HepG2 (cell line): ENCODE measurements around the gene PHACTR1. TPM values are rescaled to one million over a fixed set of nuclear protein-coding genes. Genes with fewer than 3 reads are reported as not detected.

Source experiments
- ATAC-seq: fragments of 200-7000 bp; cut with Tn5 transposase; 3 replicates; pipeline ENCODE4 v1.9.1; 2020; ENCODE audit warnings: mild to moderate bottlenecking, moderate library complexity
- BruUV-seq: library from RNA; stranded (reverse); fragments of 400-500 nt; replicated peaks from 2 replicates; lab custom pipeline; 2021; lab: Mats Ljungman, UMichigan
- CTCF ChIA-PET: fragments of 300-600 bp; formaldehyde crosslinking; extraction: SDS; loops from one replicate; lab custom pipeline; 2021; ENCODE audit warnings: low total read pairs, inconsistent platforms, low intra/inter-chr PET ratio; lab: Yijun Ruan, JAX
- POLR2A ChIA-PET: fragments of 350-600 bp; sonication (Branson Sonifier 250); formaldehyde crosslinking; loops from one replicate; lab custom pipeline; 2020; ENCODE audit warnings: antibody characterized with exemption, inconsistent platforms; lab: Yijun Ruan, JAX
- DNase-seq: peaks from one replicate; pipeline ENCODE4 v3.0.0-alpha.2; 2015; ENCODE audit warnings: low spot score
- FAIRE-seq: peaks from 3 replicates; lab custom pipeline; 2011; peaks lifted over from hg19 to GRCh38; lab: Jason Lieb, UNC
- H2AFZ ChIP-seq: one replicate; pipeline ENCODE4 v1.6.1; 2011; ENCODE audit warnings: low read length, inconsistent platforms
- H3K27ac ChIP-seq: fragments of 300-600 bp; 3 replicates; pipeline ENCODE4 v1.8.0; 2011; ENCODE audit warnings: mixed run types, mild to moderate bottlenecking, mixed read lengths, low read length, inconsistent platforms; ENCODE audit not compliant: insufficient read depth; ENCODE audit errors: extremely low read length
- H3K27me3 ChIP-seq, 2 experiments: fragments of 200-600 bp in 1 of 2; 2 replicates in 1 of 2; 3 replicates in 1 of 2; pipeline versions ENCODE4 v1.6.0 to v1.8.0; 2011; ENCODE audit warnings: low read length in 2 of 2, mild to moderate bottlenecking in 2 of 2, moderate library complexity in 2 of 2, inconsistent platforms in 1 of 2; ENCODE audit not compliant: insufficient read depth in 2 of 2, control insufficient read depth in 1 of 2
- H3K36me3 ChIP-seq, 2 experiments: fragments of 200-600 bp in 1 of 2; replicated peaks in 1 of 2; 2 replicates in 1 of 2; 3 replicates in 1 of 2; pipeline versions ENCODE4 v1.5.1 to v1.8.0; 2011; ENCODE audit warnings: low read length in 2 of 2, inconsistent platforms in 1 of 2; ENCODE audit not compliant: insufficient read depth in 2 of 2, control insufficient read depth in 1 of 2
- H3K4me1 ChIP-seq: 2 replicates; pipeline ENCODE4 v1.5.1; 2012; ENCODE audit warnings: low read length, inconsistent platforms; ENCODE audit not compliant: insufficient read depth
- H3K4me2 ChIP-seq: 2 replicates; pipeline ENCODE4 v1.6.0; 2011; ENCODE audit warnings: low read depth, low read length, inconsistent platforms
- H3K4me3 ChIP-seq, 3 experiments: fragments of 200-600 bp in 1 of 3; sonication (generic), shearing (Covaris generic) in 1 of 3; replicated peaks in 1 of 3; 2 replicates each; pipeline ENCODE4 v1.5.1; 2011 to 2016; ENCODE audit warnings: low read length in 3 of 3, inconsistent platforms in 2 of 3, low read depth in 2 of 3, mild to moderate bottlenecking in 2 of 3, control low read depth in 1 of 3, mixed read lengths in 1 of 3; ENCODE audit not compliant: insufficient read depth in 1 of 3
- H3K79me2 ChIP-seq: one replicate; pipeline ENCODE4 v1.6.1; 2011; ENCODE audit warnings: low read length, inconsistent platforms; ENCODE audit not compliant: insufficient read depth
- H3K9ac ChIP-seq: 2 replicates; pipeline ENCODE4 v1.6.0; 2011; ENCODE audit warnings: mild to moderate bottlenecking, low read depth, low read length, inconsistent platforms; ENCODE audit not compliant: insufficient read depth
- H3K9me3 ChIP-seq: 2 replicates; pipeline ENCODE4 v1.5.1; 2012; ENCODE audit warnings: mild to moderate bottlenecking, low read length
- H4K20me1 ChIP-seq: 2 replicates; pipeline ENCODE4 v1.6.0; 2011; ENCODE audit warnings: inconsistent platforms, mild to moderate bottlenecking, low read length, moderate library complexity; ENCODE audit not compliant: insufficient read depth
- LCORL ChIP-seq, 2 experiments: fragments of 450-650 bp in 1 of 2; sonication (generic) in 1 of 2; formaldehyde crosslinking in 1 of 2; IDR thresholded peaks; 2 replicates each; pipeline versions ENCODE4 v1.5.0 to v1.6.1; 2017 to 2020; ENCODE audit warnings: antibody characterized with exemption in 1 of 2, missing genetic modification reagents in 1 of 2
- MIER2 ChIP-seq: IDR thresholded peaks from 2 replicates; pipeline ENCODE4 v1.6.1; 2016; ENCODE audit warnings: missing biosample characterization, missing genetic modification reagents
- MTA3 ChIP-seq: sonication (generic); formaldehyde crosslinking; IDR thresholded peaks from 2 replicates; pipeline ENCODE4 v1.4.0; 2020; ENCODE audit warnings: missing genetic modification reagents
- NFIC ChIP-seq: IDR thresholded peaks from 2 replicates; pipeline ENCODE4 v1.6.1; 2012; ENCODE audit warnings: mild to moderate bottlenecking, low read length, inconsistent platforms
- PAWR ChIP-seq: sonication (generic); formaldehyde crosslinking; IDR thresholded peaks from 2 replicates; pipeline ENCODE4 v1.4.0; 2020; ENCODE audit warnings: missing genetic modification reagents, mild to moderate bottlenecking, borderline replicate concordance
- POLR2G ChIP-seq: fragments of 200-400 bp; formaldehyde crosslinking; IDR thresholded peaks from 2 replicates; pipeline ENCODE4 v1.6.1; 2018; ENCODE audit warnings: mild to moderate bottlenecking, low read depth, low read length, moderate library complexity
- ZC3H4 ChIP-seq: sonication (generic); formaldehyde crosslinking; IDR thresholded peaks from 2 replicates; pipeline ENCODE4 v1.4.0; 2020; ENCODE audit warnings: missing genetic modification reagents, borderline replicate concordance
- ZFP36L2 ChIP-seq: sonication (generic); formaldehyde crosslinking; IDR thresholded peaks from 2 replicates; pipeline ENCODE4 v1.4.0; 2020; ENCODE audit warnings: missing genetic modification reagents
- ZNF382 ChIP-seq: sonication (generic); formaldehyde crosslinking; IDR thresholded peaks from 2 replicates; pipeline ENCODE4 v1.5.0; 2020; ENCODE audit warnings: missing genetic modification reagents, mild to moderate bottlenecking, borderline replicate concordance
- ZNF703 ChIP-seq: sonication (generic); formaldehyde crosslinking; IDR thresholded peaks from 2 replicates; pipeline ENCODE4 v1.5.1; 2020; ENCODE audit warnings: missing genetic modification reagents, mild to moderate bottlenecking, moderate library complexity, borderline replicate concordance
- ZNF75D ChIP-seq: sonication (generic); formaldehyde crosslinking; IDR thresholded peaks from 2 replicates; pipeline ENCODE4 v1.8.1; 2023; ENCODE audit warnings: missing genetic modification reagents, mild to moderate bottlenecking, borderline replicate concordance
- ZNF772 ChIP-seq: sonication (generic); formaldehyde crosslinking; IDR thresholded peaks from 2 replicates; pipeline ENCODE4 v1.5.0; 2020; ENCODE audit warnings: mild to moderate bottlenecking, missing genetic modification reagents
- WGBS: methylation state at CpG from one replicate; pipeline ENCODE4 v1.1.6; 2017; ENCODE audit warnings: low lambda C conversion rate; 5-methylcytosine and 5-hydroxymethylcytosine counted together
- in situ Hi-C: cut with HindIII; loops from 2 replicates; pipeline ENCODE4 v1.10.0; 2017; ENCODE audit warnings: low pct_unique_long_range_greater_than_20kb; ENCODE audit not compliant: extremely low pct_ligation_motif_present
- intact Hi-C: fragments of 100-400 bp; cut with micrococcal nuclease; formaldehyde crosslinking; loops from one replicate; pipeline ENCODE4 v1.10.0; 2022; ENCODE audit not compliant: unreplicated experiment
- polyA plus RNA-seq, 8 experiments: library from polyadenylated mRNA; depleted of rRNA in 3 of 8; stranded (reverse) in 7 of 8; unstranded in 1 of 8; fragments of >200 nt; fragmentation: Illumina TruSeq in 4 of 8; extraction: Trizol in 4 of 8; gene quantifications; 2 replicates each; pipeline versions ENCODE4 v1.2.1 to v1.2.3, GENCODE V29; 2011 to 2016; ENCODE audit warnings: low read depth in 4 of 8, missing spikeins in 1 of 8, mixed read lengths in 1 of 8; ENCODE audit not compliant: insufficient read depth in 1 of 8
- total RNA-seq, 5 experiments: library from RNA; depleted of rRNA; stranded (reverse); fragments of >200 nt; fragmentation: Illumina TruSeq; extraction: Trizol; gene quantifications; 2 replicates each; pipeline ENCODE4 v1.2.3, GENCODE V29; 2016; ENCODE audit warnings: low read depth in 1 of 5
- TF ChIP-seq, protein P1 (sequence below): sonication (generic); formaldehyde crosslinking; IDR thresholded peaks from 2 replicates; pipeline ENCODE4 v1.4.0; 2020; ENCODE audit warnings: missing genetic modification reagents
- TF ChIP-seq, protein P2 (sequence below): IDR thresholded peaks from 2 replicates; pipeline ENCODE4 v1.6.1; 2012; ENCODE audit warnings: inconsistent platforms
- TF ChIP-seq, protein P3 (sequence below): sonication (generic); formaldehyde crosslinking; IDR thresholded peaks from 2 replicates; pipeline ENCODE4 v1.4.0; 2020; ENCODE audit warnings: missing genetic modification reagents, borderline replicate concordance

The PHACTR1 gene
- total and polyA plus RNA-seq, 2 of the 13 experiments (the other 11 are each of a cell fraction or from before 2014, with no cell fraction given) = 0.09 TPM; not detected in 1

- no peak for FAIRE-seq
- POLR2A ChIA-PET = no interaction called here
- TF ChIP-seq POLR2G (no peak), PAWR (CRISPR knock-in tag) (no peak), MTA3 (no peak), ZNF772 (CRISPR knock-in tag) (no peak), ZNF75D (CRISPR knock-in tag) (no peak), ZC3H4 (CRISPR knock-in tag) (no peak), ZNF703 (CRISPR knock-in tag) (no peak), NFIC (no peak), LCORL (IDR thresholded peaks at IDR 0.05) (no peak), LCORL (CRISPR knock-in tag; IDR thresholded peaks at IDR 0.05) (no peak), ZFP36L2 (CRISPR knock-in tag) (no peak), MIER2 (no peak), ZNF382 (CRISPR knock-in tag) (no peak)
- TF ChIP-seq, protein P1, sequence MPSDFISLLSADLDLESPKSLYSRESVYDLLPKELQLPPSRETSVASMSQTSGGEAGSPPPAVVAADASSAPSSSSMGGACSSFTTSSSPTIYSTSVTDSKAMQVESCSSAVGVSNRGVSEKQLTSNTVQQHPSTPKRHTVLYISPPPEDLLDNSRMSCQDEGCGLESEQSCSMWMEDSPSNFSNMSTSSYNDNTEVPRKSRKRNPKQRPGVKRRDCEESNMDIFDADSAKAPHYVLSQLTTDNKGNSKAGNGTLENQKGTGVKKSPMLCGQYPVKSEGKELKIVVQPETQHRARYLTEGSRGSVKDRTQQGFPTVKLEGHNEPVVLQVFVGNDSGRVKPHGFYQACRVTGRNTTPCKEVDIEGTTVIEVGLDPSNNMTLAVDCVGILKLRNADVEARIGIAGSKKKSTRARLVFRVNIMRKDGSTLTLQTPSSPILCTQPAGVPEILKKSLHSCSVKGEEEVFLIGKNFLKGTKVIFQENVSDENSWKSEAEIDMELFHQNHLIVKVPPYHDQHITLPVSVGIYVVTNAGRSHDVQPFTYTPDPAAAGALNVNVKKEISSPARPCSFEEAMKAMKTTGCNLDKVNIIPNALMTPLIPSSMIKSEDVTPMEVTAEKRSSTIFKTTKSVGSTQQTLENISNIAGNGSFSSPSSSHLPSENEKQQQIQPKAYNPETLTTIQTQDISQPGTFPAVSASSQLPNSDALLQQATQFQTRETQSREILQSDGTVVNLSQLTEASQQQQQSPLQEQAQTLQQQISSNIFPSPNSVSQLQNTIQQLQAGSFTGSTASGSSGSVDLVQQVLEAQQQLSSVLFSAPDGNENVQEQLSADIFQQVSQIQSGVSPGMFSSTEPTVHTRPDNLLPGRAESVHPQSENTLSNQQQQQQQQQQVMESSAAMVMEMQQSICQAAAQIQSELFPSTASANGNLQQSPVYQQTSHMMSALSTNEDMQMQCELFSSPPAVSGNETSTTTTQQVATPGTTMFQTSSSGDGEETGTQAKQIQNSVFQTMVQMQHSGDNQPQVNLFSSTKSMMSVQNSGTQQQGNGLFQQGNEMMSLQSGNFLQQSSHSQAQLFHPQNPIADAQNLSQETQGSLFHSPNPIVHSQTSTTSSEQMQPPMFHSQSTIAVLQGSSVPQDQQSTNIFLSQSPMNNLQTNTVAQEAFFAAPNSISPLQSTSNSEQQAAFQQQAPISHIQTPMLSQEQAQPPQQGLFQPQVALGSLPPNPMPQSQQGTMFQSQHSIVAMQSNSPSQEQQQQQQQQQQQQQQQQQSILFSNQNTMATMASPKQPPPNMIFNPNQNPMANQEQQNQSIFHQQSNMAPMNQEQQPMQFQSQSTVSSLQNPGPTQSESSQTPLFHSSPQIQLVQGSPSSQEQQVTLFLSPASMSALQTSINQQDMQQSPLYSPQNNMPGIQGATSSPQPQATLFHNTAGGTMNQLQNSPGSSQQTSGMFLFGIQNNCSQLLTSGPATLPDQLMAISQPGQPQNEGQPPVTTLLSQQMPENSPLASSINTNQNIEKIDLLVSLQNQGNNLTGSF = no peak
- TF ChIP-seq, protein P2, sequence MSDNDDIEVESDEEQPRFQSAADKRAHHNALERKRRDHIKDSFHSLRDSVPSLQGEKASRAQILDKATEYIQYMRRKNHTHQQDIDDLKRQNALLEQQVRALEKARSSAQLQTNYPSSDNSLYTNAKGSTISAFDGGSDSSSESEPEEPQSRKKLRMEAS = no peak
- TF ChIP-seq, protein P3, sequence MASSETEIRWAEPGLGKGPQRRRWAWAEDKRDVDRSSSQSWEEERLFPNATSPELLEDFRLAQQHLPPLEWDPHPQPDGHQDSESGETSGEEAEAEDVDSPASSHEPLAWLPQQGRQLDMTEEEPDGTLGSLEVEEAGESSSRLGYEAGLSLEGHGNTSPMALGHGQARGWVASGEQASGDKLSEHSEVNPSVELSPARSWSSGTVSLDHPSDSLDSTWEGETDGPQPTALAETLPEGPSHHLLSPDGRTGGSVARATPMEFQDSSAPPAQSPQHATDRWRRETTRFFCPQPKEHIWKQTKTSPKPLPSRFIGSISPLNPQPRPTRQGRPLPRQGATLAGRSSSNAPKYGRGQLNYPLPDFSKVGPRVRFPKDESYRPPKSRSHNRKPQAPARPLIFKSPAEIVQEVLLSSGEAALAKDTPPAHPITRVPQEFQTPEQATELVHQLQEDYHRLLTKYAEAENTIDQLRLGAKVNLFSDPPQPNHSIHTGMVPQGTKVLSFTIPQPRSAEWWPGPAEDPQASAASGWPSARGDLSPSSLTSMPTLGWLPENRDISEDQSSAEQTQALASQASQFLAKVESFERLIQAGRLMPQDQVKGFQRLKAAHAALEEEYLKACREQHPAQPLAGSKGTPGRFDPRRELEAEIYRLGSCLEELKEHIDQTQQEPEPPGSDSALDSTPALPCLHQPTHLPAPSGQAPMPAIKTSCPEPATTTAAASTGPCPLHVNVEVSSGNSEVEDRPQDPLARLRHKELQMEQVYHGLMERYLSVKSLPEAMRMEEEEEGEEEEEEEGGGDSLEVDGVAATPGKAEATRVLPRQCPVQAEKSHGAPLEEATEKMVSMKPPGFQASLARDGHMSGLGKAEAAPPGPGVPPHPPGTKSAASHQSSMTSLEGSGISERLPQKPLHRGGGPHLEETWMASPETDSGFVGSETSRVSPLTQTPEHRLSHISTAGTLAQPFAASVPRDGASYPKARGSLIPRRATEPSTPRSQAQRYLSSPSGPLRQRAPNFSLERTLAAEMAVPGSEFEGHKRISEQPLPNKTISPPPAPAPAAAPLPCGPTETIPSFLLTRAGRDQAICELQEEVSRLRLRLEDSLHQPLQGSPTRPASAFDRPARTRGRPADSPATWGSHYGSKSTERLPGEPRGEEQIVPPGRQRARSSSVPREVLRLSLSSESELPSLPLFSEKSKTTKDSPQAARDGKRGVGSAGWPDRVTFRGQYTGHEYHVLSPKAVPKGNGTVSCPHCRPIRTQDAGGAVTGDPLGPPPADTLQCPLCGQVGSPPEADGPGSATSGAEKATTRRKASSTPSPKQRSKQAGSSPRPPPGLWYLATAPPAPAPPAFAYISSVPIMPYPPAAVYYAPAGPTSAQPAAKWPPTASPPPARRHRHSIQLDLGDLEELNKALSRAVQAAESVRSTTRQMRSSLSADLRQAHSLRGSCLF = no peak
Observed at GRCh38 chr6:12666886-12667285, 49.7 kb upstream of the PHACTR1 start.

More at GRCh38 chr6:12666886-12667285, 49.7 kb upstream of the PHACTR1 start:
- Histone ChIP-seq H3K4me3 (no peak overlapping the region), H3K9me3 (no peaks in the 10 kb centered on the region), H3K4me2 (no peak overlapping the region), H3K27ac (no peak overlapping the region), H4K20me1 (no peaks in the 10 kb centered on the region), H2AFZ (no peak overlapping the region), H3K9ac (no peak overlapping the region), H3K79me2 (no peaks in the 10 kb centered on the region), H3K27me3 (peaks cover 0 to 2% of the 10 kb centered on the region in 2 experiments; a peak in 1 of 5 replicates), H3K36me3 (no peaks in the 10 kb centered on the region), H3K4me1 (no peaks in the 10 kb centered on the region)
- ATAC-seq (no peak), DNase-seq (no peak)
- in situ Hi-C loops = no loop called here
- 0% methylated on average over 1 of the region's 1 CpG for WGBS
- intact Hi-C loops = no loop called here
- CTCF ChIA-PET = no interaction called here
- no TSS peak for BruUV-seq
